ENCODE measurements around the gene STAG1. TPM values are rescaled to one million over a fixed set of nuclear protein-coding genes. Genes with fewer than 3 reads are reported as not detected.

The STAG1 gene
- total RNA-seq, 2 donors from 2014 or later = 26.8 to 56.4 TPM

DNA sequence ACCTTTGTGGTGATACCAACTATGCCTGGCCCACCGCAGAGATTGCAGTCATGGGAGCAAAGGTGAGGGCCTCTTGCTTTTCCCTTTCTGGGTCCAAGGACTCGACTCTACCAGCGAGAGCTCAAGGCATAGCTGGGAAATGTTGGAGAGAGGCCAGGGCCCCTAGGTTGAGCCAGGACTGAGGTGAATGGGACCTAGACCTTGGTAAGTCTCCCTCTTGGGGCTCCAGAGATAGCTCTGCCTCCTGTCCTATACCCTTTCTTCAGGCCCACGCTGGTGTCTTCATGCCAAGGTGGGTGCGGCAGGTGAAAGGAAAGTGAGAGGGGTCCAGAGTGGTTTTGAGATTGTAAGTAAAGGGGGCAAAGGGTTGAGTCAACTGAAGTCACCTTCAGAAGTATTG, 424.5 kb downstream of the STAG1 start:
- no peak overlapping the region for H3K4me3 ChIP-seq
- peaks cover 13% of the 10 kb centered on the region for H3K36me3 ChIP-seq
- no peaks in the 10 kb centered on the region for H3K4me1 ChIP-seq (ENCODE audit: control insufficient read depth in 1 of 2, low read depth in 2 of 2)
- TF ChIP-seq, protein P1, sequence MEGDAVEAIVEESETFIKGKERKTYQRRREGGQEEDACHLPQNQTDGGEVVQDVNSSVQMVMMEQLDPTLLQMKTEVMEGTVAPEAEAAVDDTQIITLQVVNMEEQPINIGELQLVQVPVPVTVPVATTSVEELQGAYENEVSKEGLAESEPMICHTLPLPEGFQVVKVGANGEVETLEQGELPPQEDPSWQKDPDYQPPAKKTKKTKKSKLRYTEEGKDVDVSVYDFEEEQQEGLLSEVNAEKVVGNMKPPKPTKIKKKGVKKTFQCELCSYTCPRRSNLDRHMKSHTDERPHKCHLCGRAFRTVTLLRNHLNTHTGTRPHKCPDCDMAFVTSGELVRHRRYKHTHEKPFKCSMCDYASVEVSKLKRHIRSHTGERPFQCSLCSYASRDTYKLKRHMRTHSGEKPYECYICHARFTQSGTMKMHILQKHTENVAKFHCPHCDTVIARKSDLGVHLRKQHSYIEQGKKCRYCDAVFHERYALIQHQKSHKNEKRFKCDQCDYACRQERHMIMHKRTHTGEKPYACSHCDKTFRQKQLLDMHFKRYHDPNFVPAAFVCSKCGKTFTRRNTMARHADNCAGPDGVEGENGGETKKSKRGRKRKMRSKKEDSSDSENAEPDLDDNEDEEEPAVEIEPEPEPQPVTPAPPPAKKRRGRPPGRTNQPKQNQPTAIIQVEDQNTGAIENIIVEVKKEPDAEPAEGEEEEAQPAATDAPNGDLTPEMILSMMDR (IDR thresholded peaks at IDR 0.05) = no peak
- H3K27me3 ChIP-seq (replicated peaks; ENCODE audit: insufficient read depth) = no peaks in the 10 kb centered on the region
- peaks cover 10% of the 10 kb centered on the region for H3K9me3 ChIP-seq
- no peak for DNase-seq (ENCODE audit: low spot score)
- H3K27ac ChIP-seq = no peak overlapping the region
- no peak for ATAC-seq (ENCODE audit: insufficient number of reproducible peaks, low FRiP score, low read depth)

DNA sequence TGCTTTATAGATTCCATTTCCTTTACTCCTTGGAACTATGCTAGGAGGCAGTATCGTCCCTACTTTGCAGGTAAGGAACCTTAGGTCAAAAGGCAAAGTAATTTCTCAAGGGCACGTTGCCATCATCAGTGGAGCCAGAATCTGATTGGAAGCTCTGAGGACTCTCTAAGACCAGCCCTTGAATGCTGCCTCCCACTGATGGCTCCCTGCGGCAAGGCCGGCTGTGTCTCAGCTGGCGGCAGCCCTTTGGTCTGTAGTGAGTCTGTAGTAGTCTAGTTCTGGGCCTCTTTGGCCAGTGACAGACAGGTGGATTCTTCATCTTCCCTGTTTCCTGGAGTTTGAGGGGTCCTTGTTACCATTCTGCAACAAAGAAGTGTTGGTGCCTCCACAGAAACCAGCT, 425.9 kb downstream of the STAG1 start:
- ATAC-seq (ENCODE audit: insufficient number of reproducible peaks, low FRiP score, low read depth) (no peak), DNase-seq (ENCODE audit: low spot score) (no peak)
- TF ChIP-seq, protein P1 (IDR thresholded peaks at IDR 0.05) = no peak
- H3K27me3 ChIP-seq (replicated peaks; ENCODE audit: insufficient read depth) = no peaks in the 10 kb centered on the region
- H3K4me1 ChIP-seq (ENCODE audit: control insufficient read depth in 1 of 2, low read depth in 2 of 2) = no peaks in the 10 kb centered on the region
- H3K36me3 ChIP-seq = peaks cover 13% of the 10 kb centered on the region
- no peak overlapping the region for H3K27ac ChIP-seq
- H3K9me3 ChIP-seq = peaks cover 21% of the 10 kb centered on the region
- no peak overlapping the region for H3K4me3 ChIP-seq

GRCh38 chr3:136311968-136312367, 440.2 kb downstream of the STAG1 start:
- H3K4me3 ChIP-seq = no peak overlapping the region
- peaks cover 4% of the 10 kb centered on the region for H3K36me3 ChIP-seq
- H3K27me3 ChIP-seq (replicated peaks; ENCODE audit: insufficient read depth) = no peaks in the 10 kb centered on the region
- H3K27ac ChIP-seq = no peak overlapping the region
- no peaks in the 10 kb centered on the region for H3K9me3 ChIP-seq
- H3K4me1 ChIP-seq (ENCODE audit: control insufficient read depth in 1 of 2, low read depth in 2 of 2) = no peaks in the 10 kb centered on the region
- TF ChIP-seq, protein P1 (IDR thresholded peaks at IDR 0.05) = no peak
- no peak for ATAC-seq (ENCODE audit: insufficient number of reproducible peaks, low FRiP score, low read depth)
- DNase-seq (ENCODE audit: low spot score) = no peak

- Histone ChIP-seq H3K36me3 (no peaks in the 10 kb centered on the region), H3K27me3 (replicated peaks; ENCODE audit: insufficient read depth) (no peaks in the 10 kb centered on the region), H3K27ac (no peak overlapping the region), H3K4me3 (no peak overlapping the region), H3K9me3 (no peaks in the 10 kb centered on the region), H3K4me1 (ENCODE audit: control insufficient read depth in 1 of 2, low read depth in 2 of 2) (no peaks in the 10 kb centered on the region)
- TF ChIP-seq, protein P1 (IDR thresholded peaks at IDR 0.05) = no peak
- ATAC-seq (ENCODE audit: insufficient number of reproducible peaks, low FRiP score, low read depth) (no peak), DNase-seq (ENCODE audit: low spot score) (no peak)
Observed at GRCh38 chr3:136311261-136311660, 440.9 kb downstream of the STAG1 start.

DNA sequence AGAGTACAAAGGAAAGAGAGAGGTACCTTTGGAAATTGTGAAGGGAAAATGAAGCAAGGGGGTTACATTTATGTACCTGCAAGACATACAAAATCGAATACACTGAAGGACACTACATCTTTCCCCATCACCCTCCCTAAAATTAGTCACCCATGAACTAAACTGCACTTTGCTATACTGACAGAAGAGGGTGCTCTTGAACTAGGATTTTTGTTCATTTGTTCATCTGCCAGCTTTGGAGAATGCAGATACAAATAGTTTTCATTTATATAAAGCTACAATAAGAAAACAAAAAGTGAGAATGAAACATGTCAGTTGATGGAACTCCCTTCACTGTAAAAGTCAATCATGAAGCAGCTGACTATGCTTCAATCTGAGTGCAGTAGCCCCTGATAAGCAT, 446.3 kb downstream of the STAG1 start:
- DNase-seq (ENCODE audit: low spot score) (no peak), ATAC-seq (ENCODE audit: insufficient number of reproducible peaks, low FRiP score, low read depth) (no peak)
- TF ChIP-seq, protein P1 (IDR thresholded peaks at IDR 0.05) = no peak
- Histone ChIP-seq H3K27ac (no peak overlapping the region), H3K4me3 (no peak overlapping the region), H3K27me3 (replicated peaks; ENCODE audit: insufficient read depth) (no peaks in the 10 kb centered on the region), H3K4me1 (ENCODE audit: control insufficient read depth in 1 of 2, low read depth in 2 of 2) (no peaks in the 10 kb centered on the region), H3K36me3 (peaks cover 7% of the 10 kb centered on the region), H3K9me3 (no peaks in the 10 kb centered on the region)
